ENCODE results near the gene POM121L2. TPM values are rescaled to one million over a fixed set of nuclear protein-coding genes. Genes with fewer than 3 reads are reported as not detected.

POM121L2 gene
- total and polyA plus RNA-seq, 2 of the 13 experiments (the other 11 are each of a cell fraction or from before 2014, with no cell fraction given) = not detected

- Histone ChIP-seq H3K4me3 (replicated peaks in 1 of 3; ENCODE audit: insufficient read depth in 1 of 3, low read depth in 2 of 3, low read length in 3 of 3) (no peak overlapping the region), H3K27me3 (ENCODE audit: control insufficient read depth in 1 of 2, insufficient read depth in 2 of 2, low read length in 2 of 2) (no peaks in the 10 kb centered on the region), H3K27ac (ENCODE audit: extremely low read length, insufficient read depth, low read length) (no peak overlapping the region), H3K79me2 (ENCODE audit: insufficient read depth, low read length) (no peaks in the 10 kb centered on the region), H4K20me1 (ENCODE audit: insufficient read depth, low read length) (no peaks in the 10 kb centered on the region), H3K4me1 (ENCODE audit: insufficient read depth, low read length) (no peaks in the 10 kb centered on the region), H3K4me2 (ENCODE audit: low read depth, low read length) (no peak overlapping the region), H3K36me3 (replicated peaks in 1 of 2; ENCODE audit: control insufficient read depth in 1 of 2, insufficient read depth in 2 of 2, low read length in 2 of 2) (no peaks in the 10 kb centered on the region), H2AFZ (ENCODE audit: low read length) (no peak overlapping the region), H3K9me3 (ENCODE audit: low read length) (no peaks in the 10 kb centered on the region), H3K9ac (ENCODE audit: insufficient read depth, low read depth, low read length) (no peak overlapping the region)
- TF ChIP-seq CCDC6 (CRISPR knock-in tag; IDR thresholded peaks at IDR 0.05) = no peak
- TF ChIP-seq, protein P1, sequence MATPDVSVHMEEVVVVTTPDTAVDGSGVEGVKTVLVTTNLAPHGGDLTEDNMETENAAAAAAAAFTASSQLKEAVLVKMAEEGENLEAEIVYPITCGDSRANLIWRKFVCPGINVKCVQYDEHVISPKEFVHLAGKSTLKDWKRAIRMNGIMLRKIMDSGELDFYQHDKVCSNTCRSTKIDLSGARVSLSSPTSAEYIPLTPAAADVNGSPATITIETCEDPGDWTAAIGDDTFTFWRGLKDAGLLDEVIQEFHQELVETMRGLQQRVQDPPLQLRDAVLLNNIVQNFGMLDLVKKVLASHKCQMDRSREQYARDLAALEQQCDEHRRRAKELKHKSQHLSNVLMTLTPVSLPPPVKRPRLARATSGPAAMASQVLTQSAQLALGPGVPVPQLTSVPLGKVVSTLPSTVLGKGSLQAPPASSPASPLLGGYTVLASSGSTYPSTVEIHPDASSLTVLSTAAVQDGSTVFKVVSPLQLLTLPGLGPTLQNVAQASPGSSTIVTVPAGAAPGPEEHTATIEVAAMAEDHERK (CRISPR knock-in tag; IDR thresholded peaks at IDR 0.05; ENCODE audit: low read depth) = no peak
- TF ChIP-seq, protein P2, sequence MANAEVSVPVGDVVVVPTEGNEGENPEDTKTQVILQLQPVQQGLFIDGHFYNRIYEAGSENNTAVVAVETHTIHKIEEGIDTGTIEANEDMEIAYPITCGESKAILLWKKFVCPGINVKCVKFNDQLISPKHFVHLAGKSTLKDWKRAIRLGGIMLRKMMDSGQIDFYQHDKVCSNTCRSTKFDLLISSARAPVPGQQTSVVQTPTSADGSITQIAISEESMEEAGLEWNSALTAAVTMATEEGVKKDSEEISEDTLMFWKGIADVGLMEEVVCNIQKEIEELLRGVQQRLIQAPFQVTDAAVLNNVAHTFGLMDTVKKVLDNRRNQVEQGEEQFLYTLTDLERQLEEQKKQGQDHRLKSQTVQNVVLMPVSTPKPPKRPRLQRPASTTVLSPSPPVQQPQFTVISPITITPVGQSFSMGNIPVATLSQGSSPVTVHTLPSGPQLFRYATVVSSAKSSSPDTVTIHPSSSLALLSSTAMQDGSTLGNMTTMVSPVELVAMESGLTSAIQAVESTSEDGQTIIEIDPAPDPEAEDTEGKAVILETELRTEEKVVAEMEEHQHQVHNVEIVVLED (CRISPR knock-in tag; IDR thresholded peaks at IDR 0.05; ENCODE audit: borderline replicate concordance) = no peak
- TF ChIP-seq HOXD1 (CRISPR knock-in tag; IDR thresholded peaks at IDR 0.05) = no peak
- no peak for TF ChIP-seq ZNF775 (CRISPR knock-in tag; IDR thresholded peaks at IDR 0.05; ENCODE audit: borderline replicate concordance)
- DNase-seq (ENCODE audit: low spot score) (no peak), FAIRE-seq (no peak), ATAC-seq (no peak)
- no TSS peak for BruUV-seq (replicated peaks)
- in situ Hi-C loops (cut with HindIII; ENCODE audit: extremely low pct_ligation_motif_present, low pct_unique_long_range_greater_than_20kb) = no loop called here
- intact Hi-C loops (cut with micrococcal nuclease; ENCODE audit: unreplicated experiment) = no loop called here
- POLR2A ChIA-PET = no interaction called here
- CTCF ChIA-PET (ENCODE audit: low intra/inter-chr PET ratio, low total read pairs) = no interaction called here
These were observed 9.3 kb upstream of the POM121L2 start for GRCh38 chr6:27321370-27321769.

DNA sequence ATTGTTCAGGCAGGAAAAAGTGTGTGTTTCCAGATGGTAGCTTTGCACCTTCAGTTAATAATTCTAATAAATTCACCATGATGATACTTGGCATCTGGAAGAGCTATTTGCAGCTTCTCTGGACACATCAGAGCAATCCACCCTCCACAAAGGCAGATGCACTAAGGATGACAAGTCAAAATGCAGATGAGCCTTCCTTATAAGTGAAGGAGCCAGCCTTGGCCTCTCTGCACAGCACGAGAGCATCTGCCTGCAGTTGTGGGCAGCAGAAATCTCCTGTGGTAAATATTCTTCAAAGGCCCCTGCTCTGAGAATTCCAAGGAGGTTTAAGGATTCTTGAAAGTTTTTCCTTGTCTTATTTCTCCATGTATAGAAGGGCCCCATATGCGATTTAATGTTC lies 6.9 kb upstream of the POM121L2 start:
- ChIA-PET CTCF (ENCODE audit: low intra/inter-chr PET ratio, low total read pairs) (no interaction called here), POLR2A (no interaction called here)
- FAIRE-seq = no peak
- Histone ChIP-seq H4K20me1 (ENCODE audit: insufficient read depth, low read length) (no peaks in the 10 kb centered on the region), H3K4me2 (ENCODE audit: low read depth, low read length) (no peak overlapping the region), H2AFZ (ENCODE audit: low read length) (no peak overlapping the region), H3K27ac (ENCODE audit: extremely low read length, insufficient read depth, low read length) (no peak overlapping the region), H3K4me1 (ENCODE audit: insufficient read depth, low read length) (no peaks in the 10 kb centered on the region), H3K36me3 (replicated peaks in 1 of 2; ENCODE audit: control insufficient read depth in 1 of 2, insufficient read depth in 2 of 2, low read length in 2 of 2) (no peaks in the 10 kb centered on the region), H3K9ac (ENCODE audit: insufficient read depth, low read depth, low read length) (no peak overlapping the region), H3K27me3 (ENCODE audit: control insufficient read depth in 1 of 2, insufficient read depth in 2 of 2, low read length in 2 of 2) (no peaks in the 10 kb centered on the region), H3K9me3 (ENCODE audit: low read length) (peaks cover 2% of the 10 kb centered on the region; the same call in 1 of the 2 replicates), H3K79me2 (ENCODE audit: insufficient read depth, low read length) (no peaks in the 10 kb centered on the region), H3K4me3 (replicated peaks in 1 of 3; ENCODE audit: insufficient read depth in 1 of 3, low read depth in 2 of 3, low read length in 3 of 3) (no peak overlapping the region)
- in situ Hi-C loops (cut with HindIII; ENCODE audit: extremely low pct_ligation_motif_present, low pct_unique_long_range_greater_than_20kb) (no loop called here), intact Hi-C loops (cut with micrococcal nuclease; ENCODE audit: unreplicated experiment) (no loop called here)
- 4% methylated on average over 2 of the region's 2 CpGs for WGBS (ENCODE audit: low lambda C conversion rate)
- no peak for DNase-seq (ENCODE audit: low spot score)
- no peak for ATAC-seq
- BruUV-seq (replicated peaks) = no TSS peak
- TF ChIP-seq, protein P3, sequence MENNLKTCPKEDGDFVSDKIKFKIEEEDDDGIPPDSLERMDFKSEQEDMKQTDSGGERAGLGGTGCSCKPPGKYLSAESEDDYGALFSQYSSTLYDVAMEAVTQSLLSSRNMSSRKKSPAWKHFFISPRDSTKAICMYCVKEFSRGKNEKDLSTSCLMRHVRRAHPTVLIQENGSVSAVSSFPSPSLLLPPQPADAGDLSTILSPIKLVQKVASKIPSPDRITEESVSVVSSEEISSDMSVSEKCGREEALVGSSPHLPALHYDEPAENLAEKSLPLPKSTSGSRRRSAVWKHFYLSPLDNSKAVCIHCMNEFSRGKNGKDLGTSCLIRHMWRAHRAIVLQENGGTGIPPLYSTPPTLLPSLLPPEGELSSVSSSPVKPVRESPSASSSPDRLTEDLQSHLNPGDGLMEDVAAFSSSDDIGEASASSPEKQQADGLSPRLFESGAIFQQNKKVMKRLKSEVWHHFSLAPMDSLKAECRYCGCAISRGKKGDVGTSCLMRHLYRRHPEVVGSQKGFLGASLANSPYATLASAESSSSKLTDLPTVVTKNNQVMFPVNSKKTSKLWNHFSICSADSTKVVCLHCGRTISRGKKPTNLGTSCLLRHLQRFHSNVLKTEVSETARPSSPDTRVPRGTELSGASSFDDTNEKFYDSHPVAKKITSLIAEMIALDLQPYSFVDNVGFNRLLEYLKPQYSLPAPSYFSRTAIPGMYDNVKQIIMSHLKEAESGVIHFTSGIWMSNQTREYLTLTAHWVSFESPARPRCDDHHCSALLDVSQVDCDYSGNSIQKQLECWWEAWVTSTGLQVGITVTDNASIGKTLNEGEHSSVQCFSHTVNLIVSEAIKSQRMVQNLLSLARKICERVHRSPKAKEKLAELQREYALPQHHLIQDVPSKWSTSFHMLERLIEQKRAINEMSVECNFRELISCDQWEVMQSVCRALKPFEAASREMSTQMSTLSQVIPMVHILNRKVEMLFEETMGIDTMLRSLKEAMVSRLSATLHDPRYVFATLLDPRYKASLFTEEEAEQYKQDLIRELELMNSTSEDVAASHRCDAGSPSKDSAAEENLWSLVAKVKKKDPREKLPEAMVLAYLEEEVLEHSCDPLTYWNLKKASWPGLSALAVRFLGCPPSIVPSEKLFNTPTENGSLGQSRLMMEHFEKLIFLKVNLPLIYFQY (CRISPR knock-in tag; IDR thresholded peaks at IDR 0.05; ENCODE audit: borderline replicate concordance) = no peak
- TF ChIP-seq PHF8 (CRISPR knock-in tag; IDR thresholded peaks at IDR 0.05) (no peak), NFE2L2 (IDR thresholded peaks at IDR 0.05; ENCODE audit: low read length) (no peak), DMTF1 (CRISPR knock-in tag; IDR thresholded peaks at IDR 0.05) (no peak), ZNF343 (CRISPR knock-in tag; IDR thresholded peaks at IDR 0.05) (no peak)

Measured in HepG2 (cell line).